NCI-H2029 (cell line): Measurements from ENCODE around the gene HDC.
A peak's percentile ranks its signal among the peaks of the same experiment; 100 is the strongest.

Source experiments
- DNase-seq: peaks from one replicate; lab custom pipeline; 2025; lab: John Stamatoyannopoulos, UW

The HDC gene, protein sequence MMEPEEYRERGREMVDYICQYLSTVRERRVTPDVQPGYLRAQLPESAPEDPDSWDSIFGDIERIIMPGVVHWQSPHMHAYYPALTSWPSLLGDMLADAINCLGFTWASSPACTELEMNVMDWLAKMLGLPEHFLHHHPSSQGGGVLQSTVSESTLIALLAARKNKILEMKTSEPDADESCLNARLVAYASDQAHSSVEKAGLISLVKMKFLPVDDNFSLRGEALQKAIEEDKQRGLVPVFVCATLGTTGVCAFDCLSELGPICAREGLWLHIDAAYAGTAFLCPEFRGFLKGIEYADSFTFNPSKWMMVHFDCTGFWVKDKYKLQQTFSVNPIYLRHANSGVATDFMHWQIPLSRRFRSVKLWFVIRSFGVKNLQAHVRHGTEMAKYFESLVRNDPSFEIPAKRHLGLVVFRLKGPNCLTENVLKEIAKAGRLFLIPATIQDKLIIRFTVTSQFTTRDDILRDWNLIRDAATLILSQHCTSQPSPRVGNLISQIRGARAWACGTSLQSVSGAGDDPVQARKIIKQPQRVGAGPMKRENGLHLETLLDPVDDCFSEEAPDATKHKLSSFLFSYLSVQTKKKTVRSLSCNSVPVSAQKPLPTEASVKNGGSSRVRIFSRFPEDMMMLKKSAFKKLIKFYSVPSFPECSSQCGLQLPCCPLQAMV

DNA sequence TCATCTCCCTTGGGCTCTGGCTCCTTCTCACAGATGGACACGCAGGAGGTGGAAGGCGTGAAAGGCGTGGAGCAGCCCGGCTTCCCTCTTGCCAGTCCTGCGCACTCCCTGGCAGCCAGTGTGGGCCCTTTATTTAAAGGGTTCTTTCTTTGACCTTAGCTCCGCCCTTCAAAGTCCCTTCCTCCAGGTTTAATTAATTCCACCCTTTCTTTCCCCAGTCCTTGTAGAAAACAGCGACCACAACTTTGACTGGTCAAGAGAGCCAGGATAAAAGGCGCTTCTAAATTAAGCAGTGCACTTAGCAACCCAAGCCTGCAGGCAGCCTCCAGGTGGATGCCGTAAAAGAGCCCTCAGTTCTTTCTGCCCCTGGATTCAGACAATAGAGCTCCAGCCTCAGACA lies at the start of gene HDC:
Gene HDC, minus strand, starts transcription at position 107 of the 400 bp plus-strand sequence. Its CDS starts 103 bp downstream, at position 4.
- DNase-seq = no peak

DNA sequence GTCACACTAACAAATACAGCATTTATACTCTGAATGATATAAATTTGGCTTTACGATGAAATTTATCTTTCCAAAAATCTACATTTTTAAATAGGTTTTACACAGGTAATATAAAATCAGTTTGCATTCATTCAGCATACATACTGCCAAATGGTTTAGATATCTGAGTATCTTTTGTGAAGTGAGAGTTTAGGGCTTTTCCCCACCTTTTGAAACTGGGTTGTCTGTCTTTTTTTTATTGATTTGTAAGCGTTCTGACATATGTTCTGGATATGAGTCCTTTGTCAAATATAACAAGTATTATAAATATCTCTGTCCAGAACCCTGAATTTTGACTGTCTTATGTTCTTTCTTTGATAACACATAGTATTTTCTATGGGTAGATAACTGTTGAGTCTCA lies 47.1 kb upstream of the HDC start:
- DNase-seq = no peak

DNA sequence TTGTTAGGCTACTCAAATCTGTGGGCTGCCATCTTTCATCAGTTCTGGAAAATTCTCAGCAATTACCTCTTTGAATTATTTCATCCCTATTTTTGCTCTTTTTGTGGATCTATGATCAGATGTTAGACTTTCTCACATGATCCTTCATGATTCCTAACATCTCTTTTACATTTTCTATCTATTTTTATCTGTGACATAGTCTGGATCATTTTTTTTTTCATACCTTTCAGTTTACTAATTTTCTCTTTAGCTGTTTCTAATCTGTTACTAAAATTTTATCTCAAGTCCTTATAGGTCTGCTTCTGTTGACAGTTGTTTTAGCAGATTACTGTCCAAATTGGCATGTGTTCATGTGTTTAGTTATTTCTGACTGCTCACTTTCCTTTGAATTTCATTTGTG lies 42.3 kb upstream of the HDC start:
- no peak for DNase-seq

DNA sequence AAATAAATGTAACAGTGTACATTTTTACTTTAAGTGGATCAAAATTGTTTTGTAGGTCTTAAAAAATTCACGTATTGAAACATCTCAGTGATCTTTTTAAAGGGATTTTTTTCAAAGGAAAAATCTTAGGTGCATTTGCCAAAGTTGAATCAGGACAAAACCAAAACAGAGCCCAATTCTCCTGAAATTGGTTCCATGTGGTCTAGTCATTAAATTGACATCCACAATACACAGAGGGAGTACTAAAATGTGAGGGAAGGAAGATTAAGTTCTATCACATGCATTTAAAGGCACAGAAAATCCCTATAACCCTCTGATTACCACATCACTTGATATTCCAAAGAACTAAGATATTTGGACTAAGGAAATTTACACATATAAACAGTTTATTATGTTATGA lies 39.3 kb upstream of the HDC start:
- DNase-seq = no peak

DNA sequence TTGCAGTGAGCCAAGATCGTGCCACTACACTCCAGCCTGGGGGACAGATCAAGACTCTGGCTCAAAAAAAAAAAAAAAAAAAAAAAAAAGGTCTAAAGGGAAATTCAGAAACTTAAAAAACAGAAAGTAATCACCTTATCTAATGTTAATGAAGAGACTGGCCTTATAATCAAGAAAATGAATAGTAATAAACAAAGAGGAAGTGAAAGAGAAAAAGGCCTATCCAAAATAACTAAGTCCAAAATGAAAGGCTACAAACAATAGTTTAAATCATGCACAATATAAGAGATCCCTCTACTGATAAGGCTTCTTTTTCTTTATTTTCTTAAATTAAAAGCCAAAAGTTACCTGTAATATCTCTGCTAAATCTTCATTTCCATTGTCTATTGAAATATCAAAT lies 37.1 kb upstream of the HDC start:
- DNase-seq = no peak

DNA sequence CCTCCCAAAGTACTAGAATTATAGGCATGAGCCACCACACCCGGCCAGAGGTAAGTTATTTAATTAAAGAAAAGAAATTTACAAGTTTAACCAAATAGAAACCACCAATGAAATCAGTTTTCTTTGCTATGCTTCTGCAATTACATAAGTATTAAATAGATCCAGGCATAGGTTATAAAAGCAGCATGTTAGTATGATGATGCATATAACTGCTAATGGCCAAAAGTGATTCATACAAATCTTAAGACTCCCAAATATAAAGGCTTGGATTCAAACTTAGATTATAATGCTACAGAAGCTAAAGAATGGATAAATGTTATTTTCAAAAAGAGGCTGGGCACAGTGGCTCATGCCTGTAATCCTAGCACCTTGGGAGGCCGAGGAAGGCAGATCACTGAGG lies 32.8 kb upstream of the HDC start:
- no peak for DNase-seq

DNA sequence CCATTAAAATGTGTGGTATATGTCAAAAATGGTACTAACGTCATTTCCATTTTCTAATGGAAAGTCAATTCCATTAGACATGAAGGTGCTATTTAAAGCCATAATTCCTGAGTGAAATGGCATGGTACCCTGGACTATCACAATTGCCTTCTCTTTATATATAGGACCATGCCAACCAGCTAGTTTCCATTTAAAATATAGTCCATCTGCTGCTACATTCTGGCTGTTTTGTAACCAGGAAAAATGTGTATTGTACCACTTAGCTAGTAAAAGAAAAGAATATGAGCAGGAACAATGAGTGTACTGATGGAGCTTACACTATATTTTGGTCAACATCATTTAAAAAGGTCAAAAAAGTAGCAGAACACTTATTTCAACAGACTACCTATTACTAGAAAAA lies 30.4 kb upstream of the HDC start:
- no peak for DNase-seq

DNA sequence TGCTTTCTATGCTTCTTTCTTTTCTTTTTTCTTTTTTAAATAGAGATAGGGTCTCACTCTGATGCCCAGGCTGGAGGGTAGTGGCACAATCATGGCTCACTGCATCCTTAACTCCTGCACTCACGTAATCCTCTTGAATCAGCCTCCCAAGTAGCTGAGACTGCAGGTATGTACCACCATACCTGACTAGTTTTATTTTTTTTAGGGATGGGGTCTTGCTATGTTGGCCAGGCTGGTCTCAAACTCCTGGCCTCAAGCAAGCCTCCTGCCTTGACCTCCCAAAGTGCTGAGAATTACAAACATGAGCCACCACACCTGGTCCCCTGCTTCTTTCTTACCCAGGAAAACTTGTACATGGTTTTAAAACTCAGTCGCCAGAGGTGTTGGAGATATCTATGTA lies 24.2 kb upstream of the HDC start:
- no peak for DNase-seq

DNA sequence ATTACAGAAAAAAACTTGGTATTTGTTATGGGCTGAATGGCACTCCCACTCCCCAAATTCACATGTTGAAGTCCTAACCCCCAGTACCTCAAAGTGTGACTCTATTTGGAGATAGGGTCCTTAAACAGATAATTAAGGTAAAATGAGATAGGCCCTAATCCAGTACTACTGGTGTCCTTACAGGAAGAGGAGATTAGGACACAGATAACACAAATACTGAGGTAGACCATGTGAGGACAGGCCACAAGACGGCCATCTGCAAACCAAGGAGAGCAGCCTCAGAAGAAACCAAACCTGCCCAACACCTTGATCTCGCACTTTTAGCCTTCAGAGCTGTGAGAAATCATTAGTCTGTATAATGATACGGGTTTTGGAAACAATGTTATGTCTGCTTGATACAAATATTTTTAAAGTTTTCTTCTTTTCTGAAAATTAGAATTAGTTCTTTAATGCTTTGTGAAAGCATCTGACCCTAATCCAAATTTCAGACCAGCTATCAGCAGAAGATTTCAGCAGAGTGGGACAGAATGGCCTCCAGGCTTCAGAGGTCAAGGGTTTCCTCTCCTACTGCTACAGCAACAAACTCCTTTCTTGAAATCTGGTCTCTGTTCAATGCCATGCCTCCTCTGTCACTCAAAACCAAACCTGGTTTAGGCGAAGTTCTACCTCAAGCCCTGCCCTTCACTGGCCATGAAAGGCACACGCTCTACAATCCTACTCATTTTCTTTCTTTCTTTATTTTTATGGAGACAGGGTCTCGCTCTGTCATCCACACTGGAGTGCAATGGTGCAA lies 22.0 kb upstream of the HDC start:
- no peak for DNase-seq

DNA sequence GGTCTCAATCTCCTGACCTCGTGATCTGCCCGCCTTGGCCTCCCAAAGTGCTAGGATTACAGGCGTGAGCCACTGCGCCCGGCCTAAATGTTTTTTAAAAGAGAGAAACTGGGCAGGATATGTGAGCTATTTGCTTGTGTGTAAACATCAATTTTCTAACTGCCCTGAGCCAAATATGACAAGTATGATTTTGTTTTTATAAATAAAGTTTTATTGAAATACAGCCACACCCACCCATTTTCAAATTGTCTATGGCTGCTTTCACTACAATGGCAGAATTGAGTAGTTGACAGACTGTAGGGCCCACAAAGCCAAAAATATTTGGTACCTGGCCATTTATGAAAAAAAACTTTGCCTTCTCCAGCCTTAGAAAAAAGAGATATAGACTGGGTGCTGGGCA lies 15.9 kb upstream of the HDC start:
- no peak for DNase-seq

DNA sequence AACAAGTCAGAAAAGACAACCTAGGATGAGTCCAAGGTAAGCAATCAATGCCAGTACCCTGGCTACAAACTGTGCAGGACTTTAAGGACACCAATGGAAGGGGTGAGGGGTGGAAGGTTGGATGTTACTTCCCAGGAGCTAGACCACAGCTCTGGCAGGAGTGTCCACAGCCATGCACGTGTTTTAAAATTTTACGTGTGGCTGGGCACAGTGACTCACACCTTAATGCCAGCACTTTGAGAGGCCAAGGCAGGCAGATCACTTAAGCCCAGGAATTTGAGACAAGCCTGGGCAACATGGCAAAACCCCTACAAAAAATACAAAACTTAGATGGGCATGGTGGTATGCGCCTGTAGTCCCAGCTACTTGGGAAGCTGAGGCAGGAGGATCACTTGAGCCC lies 14.7 kb upstream of the HDC start:
- DNase-seq = no peak

DNA sequence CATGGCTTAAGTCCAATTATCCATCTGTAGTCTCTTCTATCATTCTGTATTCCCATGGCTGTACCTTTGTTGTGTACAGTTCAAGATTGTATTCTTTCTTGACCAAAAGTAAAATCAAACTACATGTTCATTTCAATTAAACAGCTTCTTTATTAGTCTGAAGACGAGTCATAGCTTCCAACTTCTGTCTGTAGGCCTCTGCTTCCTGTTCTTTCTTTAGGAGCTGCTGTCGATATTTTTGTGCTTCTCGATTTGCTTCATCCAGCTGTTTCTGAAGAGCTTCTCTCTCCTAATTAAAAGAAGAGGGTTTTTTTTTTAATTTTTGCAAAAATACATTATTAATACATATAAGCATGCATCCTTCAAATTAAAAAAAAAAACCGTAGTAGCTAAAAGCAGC lies 13.0 kb upstream of the HDC start:
- DNase-seq = no peak

DNA sequence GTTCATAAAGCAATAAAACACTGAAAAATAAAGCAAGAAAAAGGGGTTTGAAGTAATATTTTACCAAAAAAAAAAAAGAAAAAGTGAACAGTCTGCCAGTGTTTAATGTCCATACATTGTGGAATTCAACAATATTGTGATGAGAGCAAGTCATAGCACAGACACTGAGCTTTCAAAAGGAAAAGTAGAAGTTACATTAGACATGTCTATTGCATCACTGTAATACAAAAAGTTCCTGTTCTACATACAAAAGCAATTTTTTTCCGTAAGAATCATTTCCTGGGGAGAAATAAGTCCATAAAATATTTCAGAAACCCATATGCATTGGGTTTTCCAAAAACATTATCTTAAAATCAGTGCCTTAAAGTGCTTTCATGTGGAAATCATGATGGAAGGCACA lies 11.8 kb upstream of the HDC start:
- DNase-seq = no peak

DNA sequence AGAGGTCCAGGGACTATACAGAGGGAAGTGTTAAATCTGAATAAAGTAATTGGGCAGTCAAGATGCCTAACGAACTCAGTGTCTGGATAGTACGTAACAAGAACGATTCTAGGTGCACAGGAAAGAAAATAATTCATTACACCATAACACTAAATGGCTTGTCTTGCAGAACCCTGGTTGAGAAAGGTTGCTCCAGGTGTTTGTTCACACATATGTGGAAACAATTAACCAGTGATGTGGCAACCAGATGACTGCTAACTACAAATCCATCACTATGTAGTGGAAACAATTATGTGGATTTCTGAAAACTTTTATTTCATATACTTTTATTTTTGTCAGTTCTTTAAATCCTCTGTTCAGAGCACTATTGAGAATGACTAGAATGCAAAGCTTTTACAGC lies 10.4 kb upstream of the HDC start:
- no peak for DNase-seq

DNA sequence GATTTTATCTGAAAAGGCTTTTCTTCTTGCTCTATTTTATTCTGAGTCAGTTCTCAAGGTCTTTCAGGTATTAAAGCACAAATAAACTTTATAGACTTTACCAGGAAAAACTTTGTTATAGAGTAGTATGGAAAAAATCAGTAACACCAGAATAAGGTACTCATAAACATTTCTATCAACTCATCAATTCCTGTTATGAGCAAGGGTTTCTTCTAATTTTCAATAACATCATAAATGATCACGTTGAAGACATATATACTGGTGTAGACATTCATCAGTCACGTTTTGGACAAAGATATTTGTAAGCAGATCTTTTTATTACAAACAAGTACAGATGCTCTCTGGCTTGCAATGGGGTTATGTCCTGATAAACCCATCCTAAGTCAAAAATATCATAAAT lies 9.6 kb upstream of the HDC start:
- DNase-seq = no peak

DNA sequence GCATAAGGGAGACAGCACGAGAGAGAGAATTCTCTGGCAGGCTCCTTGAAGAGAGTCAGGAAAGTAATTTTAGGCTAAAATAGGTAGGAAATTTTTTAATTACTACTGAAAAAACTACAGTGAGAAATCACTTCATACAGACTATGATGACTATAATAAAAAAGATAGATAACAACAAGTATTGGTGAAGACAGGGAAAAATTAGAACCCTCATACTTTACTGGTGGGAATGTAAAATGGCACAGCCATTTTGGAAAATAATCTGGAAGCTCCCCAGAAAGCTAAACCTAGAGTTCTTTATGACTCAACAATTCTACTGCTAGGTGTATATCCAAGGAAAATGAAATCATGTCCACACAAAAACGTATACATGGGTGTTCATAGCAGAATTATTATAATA lies 2.1 kb upstream of the HDC start:
- no peak for DNase-seq

DNA sequence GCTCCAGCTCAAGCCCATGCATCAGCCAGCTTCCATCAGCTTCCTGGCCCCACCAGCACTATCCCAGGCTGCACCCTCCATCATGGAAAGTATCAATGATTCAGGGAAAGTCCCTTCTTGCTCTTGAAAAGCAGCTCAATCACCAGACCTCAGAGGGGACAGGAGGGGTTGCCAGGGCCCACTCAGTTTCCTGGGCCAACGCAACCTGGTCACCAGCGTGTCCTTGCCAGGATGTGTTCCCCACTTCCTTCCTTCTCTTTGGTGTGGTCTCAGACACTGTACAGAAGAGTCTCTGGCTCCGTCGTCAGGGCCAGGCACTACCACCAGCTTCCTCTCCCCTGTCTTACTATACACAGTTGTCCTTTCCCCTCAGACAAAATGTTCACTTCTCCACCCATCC lies 3.0 kb downstream of the HDC start:
- no peak for DNase-seq

DNA sequence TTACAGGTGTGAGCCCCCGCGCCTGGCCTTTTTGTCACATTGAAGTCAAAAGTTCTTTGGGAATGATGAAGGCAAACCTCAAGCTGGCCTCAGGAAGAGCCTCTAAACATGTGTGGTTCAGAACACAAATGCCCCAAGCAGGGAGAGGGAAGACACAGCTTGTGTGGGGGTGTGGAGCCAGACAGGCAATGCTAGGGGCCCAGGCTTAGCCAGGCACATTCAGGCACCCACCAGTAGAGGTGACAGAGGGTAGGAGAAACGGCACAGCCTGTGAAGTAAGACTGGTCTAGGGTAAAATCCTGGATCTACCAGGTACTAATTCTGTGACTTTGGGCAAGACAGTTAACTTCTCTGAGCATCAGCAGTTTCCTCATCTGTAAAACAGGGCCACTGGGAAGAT lies 3.5 kb downstream of the HDC start:
- no peak for DNase-seq

DNA sequence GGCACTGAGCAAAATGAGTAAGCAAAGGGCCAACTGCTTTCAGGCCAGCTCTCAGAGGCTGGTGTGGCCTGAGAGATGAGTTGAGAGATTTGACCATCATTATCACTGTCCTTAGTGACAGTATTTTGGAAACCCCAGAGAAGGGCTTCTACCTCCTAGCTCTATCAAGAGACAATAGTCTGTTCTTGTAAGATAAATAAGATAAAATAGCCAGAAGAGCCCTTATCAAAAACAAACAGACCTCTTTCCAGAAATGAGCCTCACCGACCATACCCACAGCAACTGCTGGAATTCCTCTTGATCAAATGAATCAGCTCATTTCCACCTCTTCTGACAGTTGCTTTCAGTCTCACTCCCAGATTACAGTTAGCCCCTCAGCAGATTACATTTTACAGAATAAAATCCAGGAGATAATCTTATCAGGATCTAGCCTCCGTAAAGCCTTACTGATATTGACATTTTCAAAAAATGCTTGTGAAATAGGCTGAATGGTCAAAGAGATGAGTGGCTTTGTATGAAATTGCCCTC lies 4.5 kb downstream of the HDC start:
- DNase-seq = no peak

DNA sequence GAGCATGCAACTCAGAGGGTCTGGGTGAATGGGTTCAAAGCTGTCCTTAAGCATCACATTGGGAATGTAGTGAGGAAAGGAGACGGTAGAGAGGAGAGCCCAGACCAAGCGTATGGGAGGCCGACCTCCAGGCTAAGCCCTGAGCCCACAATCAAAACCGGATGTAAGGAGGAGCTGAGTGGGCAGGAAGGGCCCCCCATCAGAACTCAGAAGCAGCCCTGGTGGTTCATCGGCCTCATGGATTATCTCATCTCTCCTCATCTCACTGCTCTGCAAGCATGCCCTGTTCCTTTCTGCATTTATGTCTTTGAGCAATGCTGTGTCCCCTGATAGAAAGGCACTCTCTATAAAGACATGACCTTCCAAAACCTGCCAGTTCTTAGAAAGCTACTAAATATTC lies 6.2 kb downstream of the HDC start:
- DNase-seq = no peak

DNA sequence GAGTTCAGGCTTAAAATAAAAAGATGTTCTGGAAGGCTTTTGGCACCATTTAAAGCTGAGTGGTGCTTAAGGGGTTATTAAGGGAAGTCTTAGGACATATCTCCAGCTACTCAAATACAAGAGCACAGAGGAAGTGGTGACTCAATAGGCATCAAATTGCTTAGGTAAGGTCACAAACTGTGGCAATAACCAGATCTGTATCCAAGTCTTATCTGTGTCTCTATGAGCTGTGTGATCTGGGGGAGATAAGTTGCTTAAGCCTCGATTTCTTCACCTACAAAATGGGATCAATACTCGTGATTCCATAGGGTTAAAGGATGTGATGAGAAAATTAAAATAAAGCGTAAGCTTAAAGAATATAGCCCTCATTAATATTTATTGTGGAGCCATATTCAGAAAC lies 7.6 kb downstream of the HDC start:
- DNase-seq = peak; percentile 35

DNA sequence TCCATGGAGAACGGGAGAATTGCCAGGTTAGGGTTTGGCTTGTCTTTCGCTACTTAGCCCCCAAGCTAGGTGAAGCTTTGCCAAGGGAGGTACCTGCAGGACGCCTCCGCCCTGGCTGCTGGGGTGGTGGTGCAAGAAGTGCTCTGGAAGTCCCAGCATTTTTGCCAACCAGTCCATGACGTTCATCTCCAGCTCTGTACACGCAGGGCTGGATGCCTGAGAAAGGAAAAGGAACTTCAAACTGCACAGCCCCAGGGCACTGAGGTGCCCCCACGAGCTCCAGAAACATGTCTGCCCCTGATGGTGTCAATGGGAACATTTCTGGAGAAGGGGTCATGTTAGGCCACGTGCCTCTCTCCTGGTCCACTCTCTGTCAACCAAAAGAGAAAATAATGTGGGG lies 8.2 kb downstream of the HDC start:
- no peak for DNase-seq
